Esophagus muscularis mucosa (tissue), 4 donors: Measurements from ENCODE around the gene BDKRB1.

Experiments
- EP300 ChIP-seq: sonication (generic); formaldehyde crosslinking; IDR thresholded peaks from one replicate; pipeline ENCODE4 v1.6.1; 2017; ENCODE audit warnings: antibody characterized with exemption
- POLR2A ChIP-seq: fragments of 450-650 bp; IDR thresholded peaks from one replicate; pipeline ENCODE4 v1.6.1; 2017; ENCODE audit warnings: antibody characterized with exemption, moderate library complexity, mild to moderate bottlenecking, low read depth
- POLR2AphosphoS5 ChIP-seq, 2 donors: sonication (generic); formaldehyde crosslinking; IDR thresholded peaks; one replicate each; pipeline ENCODE4 v1.6.1; 2017; ENCODE audit warnings: antibody characterized with exemption in 2 of 2
- TF ChIP-seq, protein P1 (sequence below), 3 experiments: fragments of 200-600 bp in 2 of 3; fragments of 450-650 bp in 1 of 3; sonication (generic) in 2 of 3; IDR thresholded peaks; one replicate each; pipeline ENCODE4 v1.5.1; 2017 to 2019; ENCODE audit warnings: antibody characterized with exemption in 3 of 3, mild to moderate bottlenecking in 2 of 3, moderate library complexity in 1 of 3

DNA sequence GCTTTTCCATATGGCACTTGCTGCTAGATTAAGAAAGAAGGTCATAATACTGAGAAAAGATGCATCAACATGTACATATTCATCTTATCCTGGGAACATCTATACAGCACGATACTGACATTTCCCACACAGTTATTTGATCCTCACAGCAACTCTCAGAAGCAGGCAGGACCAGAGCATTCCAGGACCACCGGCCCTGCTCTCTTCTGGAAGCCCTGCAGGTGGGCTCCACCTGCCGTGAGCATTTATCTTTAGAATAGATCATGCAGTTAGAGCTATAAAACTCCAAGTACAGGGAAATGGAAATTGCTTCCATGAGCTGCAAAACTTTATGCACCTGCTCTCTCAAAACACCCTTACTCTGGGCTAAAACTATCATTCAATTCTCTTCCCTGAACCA is 5.5 kb upstream of the BDKRB1 start:
- TF ChIP-seq, protein P1, sequence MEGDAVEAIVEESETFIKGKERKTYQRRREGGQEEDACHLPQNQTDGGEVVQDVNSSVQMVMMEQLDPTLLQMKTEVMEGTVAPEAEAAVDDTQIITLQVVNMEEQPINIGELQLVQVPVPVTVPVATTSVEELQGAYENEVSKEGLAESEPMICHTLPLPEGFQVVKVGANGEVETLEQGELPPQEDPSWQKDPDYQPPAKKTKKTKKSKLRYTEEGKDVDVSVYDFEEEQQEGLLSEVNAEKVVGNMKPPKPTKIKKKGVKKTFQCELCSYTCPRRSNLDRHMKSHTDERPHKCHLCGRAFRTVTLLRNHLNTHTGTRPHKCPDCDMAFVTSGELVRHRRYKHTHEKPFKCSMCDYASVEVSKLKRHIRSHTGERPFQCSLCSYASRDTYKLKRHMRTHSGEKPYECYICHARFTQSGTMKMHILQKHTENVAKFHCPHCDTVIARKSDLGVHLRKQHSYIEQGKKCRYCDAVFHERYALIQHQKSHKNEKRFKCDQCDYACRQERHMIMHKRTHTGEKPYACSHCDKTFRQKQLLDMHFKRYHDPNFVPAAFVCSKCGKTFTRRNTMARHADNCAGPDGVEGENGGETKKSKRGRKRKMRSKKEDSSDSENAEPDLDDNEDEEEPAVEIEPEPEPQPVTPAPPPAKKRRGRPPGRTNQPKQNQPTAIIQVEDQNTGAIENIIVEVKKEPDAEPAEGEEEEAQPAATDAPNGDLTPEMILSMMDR (IDR thresholded peaks at IDR 0.05), result no peak
- TF ChIP-seq POLR2A (no peak), POLR2AphosphoS5 (IDR thresholded peaks at IDR 0.05) (no peak), EP300 (no peak)
